ENCODE results near the gene ASCL2. TPM values are rescaled to one million over a fixed set of nuclear protein-coding genes. Genes with fewer than 3 reads are reported as not detected.

The ASCL2 gene
- total RNA-seq, 4 donors from 2014 or later, result 0.24 to 2.6 TPM; not detected in 2

GRCh38 chr11:2316169-2316962 lies 46.0 kb upstream of the ASCL2 start:
- ATAC-seq (ENCODE audit: low FRiP score), result no peak
- no peak for TF ChIP-seq CTCF (IDR thresholded peaks at IDR 0.05)
- peak; percentile 9 for DNase-seq (ENCODE audit: low spot score)

GRCh38 chr11:2315395-2316168 lies 45.2 kb upstream of the ASCL2 start:
- peak; percentile 19 for DNase-seq (ENCODE audit: low spot score)
- no peak for TF ChIP-seq CTCF (IDR thresholded peaks at IDR 0.05)
- ATAC-seq (ENCODE audit: low FRiP score), result no peak

GRCh38 chr11:2314525-2315394 lies 44.4 kb upstream of the ASCL2 start:
- DNase-seq (ENCODE audit: low spot score), result peak; percentile 76

GRCh38 chr11:2314136-2314524 lies 43.7 kb upstream of the ASCL2 start:
- TF ChIP-seq CTCF (IDR thresholded peaks at IDR 0.05), result no peak
- ATAC-seq (ENCODE audit: low FRiP score) (no peak), DNase-seq (ENCODE audit: low spot score) (no peak)

More at GRCh38 chr11:2314525-2315394, 44.4 kb upstream of the ASCL2 start:
- peak; percentile 81 for ATAC-seq (ENCODE audit: low FRiP score)
- no peak for TF ChIP-seq CTCF (IDR thresholded peaks at IDR 0.05)

GRCh38 chr11:2313051-2313951 lies 42.9 kb upstream of the ASCL2 start:
- ATAC-seq (ENCODE audit: low FRiP score) (no peak), DNase-seq (ENCODE audit: low spot score) (no peak)
- TF ChIP-seq CTCF (IDR thresholded peaks at IDR 0.05), result no peak
